ENCODE data around the gene SELENOO. TPM values are rescaled to one million over a fixed set of nuclear protein-coding genes. Genes with fewer than 3 reads are reported as not detected.

The SELENOO gene
- total RNA-seq, 1 experiment from 2014 or later: 21.9 TPM

GRCh38 chr22:50251477-50252081 is 50.8 kb downstream of the SELENOO start:
- ChIA-PET POLR2A (interaction anchor here (0.7 to 3.5 kb wide), 15 partner anchors 9 to 370 kb away, joined by 3 to 26 read pairs (median 5); partner anchors contain the start of genes DENND6B, MAPK11, MAPK12 and PLXNB2), CTCF (interaction anchor here (0.5 to 3.9 kb wide), 24 partner anchors 9 to 294 kb away, joined by 3 to 34 read pairs (median 5); partner anchors contain the start of genes KLHDC7B and MAPK11)
- no peak for TF ChIP-seq CTCF (IDR thresholded peaks at IDR 0.05; ENCODE audit: unreplicated experiment)
- H3K4me1 Mint-ChIP-seq (ENCODE audit: insufficient read depth, unreplicated experiment): no peaks in the 10 kb centered on the region
- no peak overlapping the region for H3K27ac Mint-ChIP-seq (ENCODE audit: low read depth, unreplicated experiment)
- peak overlapping the region; percentile 72 for H3K4me3 Mint-ChIP-seq (ENCODE audit: unreplicated experiment)
- intact Hi-C loops (cut with micrococcal nuclease): loop anchor here (1.0 to 5.0 kb wide), 3 partner anchors 91 to 371 kb away; no protein-coding TSS in a partner anchor
- H3K27me3 Mint-ChIP-seq (ENCODE audit: insufficient read depth, unreplicated experiment): no peaks in the 10 kb centered on the region
- H3K9me3 Mint-ChIP-seq (ENCODE audit: unreplicated experiment): no peaks in the 10 kb centered on the region
- BruUV-seq (replicated peaks): no TSS peak
- DNase-seq (ENCODE audit: unreplicated experiment): no peak
- peaks cover 21% of the 10 kb centered on the region for H3K36me3 Mint-ChIP-seq (ENCODE audit: insufficient read depth, unreplicated experiment)

GRCh38 chr22:50252082-50253045 is 51.6 kb downstream of the SELENOO start:
- Mint-ChIP-seq H3K36me3 (ENCODE audit: insufficient read depth, unreplicated experiment) (peaks cover 15% of the 10 kb centered on the region), H3K4me1 (ENCODE audit: insufficient read depth, unreplicated experiment) (no peaks in the 10 kb centered on the region), H3K9me3 (ENCODE audit: unreplicated experiment) (no peaks in the 10 kb centered on the region), H3K4me3 (ENCODE audit: unreplicated experiment) (peak overlapping the region; percentile 39), H3K27ac (ENCODE audit: low read depth, unreplicated experiment) (no peak overlapping the region), H3K27me3 (ENCODE audit: insufficient read depth, unreplicated experiment) (no peaks in the 10 kb centered on the region)
- CTCF ChIA-PET: interaction anchor here (0.5 to 3.9 kb wide), 33 partner anchors 9 to 369 kb away, joined by 3 to 34 read pairs (median 4); partner anchors contain the start of genes KLHDC7B, MAPK11 and MAPK12
- no TSS peak for BruUV-seq (replicated peaks)
- POLR2A ChIA-PET: interaction anchor here (0.6 to 3.5 kb wide), 8 partner anchors 9 to 132 kb away, joined by 3 to 26 read pairs (median 4); partner anchors contain the start of genes MAPK12 and PLXNB2
- peak; percentile 79 for DNase-seq (ENCODE audit: unreplicated experiment)
- peak; percentile 74 for TF ChIP-seq CTCF (IDR thresholded peaks at IDR 0.05; ENCODE audit: unreplicated experiment)
- intact Hi-C loops (cut with micrococcal nuclease): loop anchor here (1.0 to 5.0 kb wide), 3 partner anchors 90 to 370 kb away; no protein-coding TSS in a partner anchor

- no peak overlapping the region for H3K27ac Mint-ChIP-seq (ENCODE audit: low read depth, unreplicated experiment)
- ChIA-PET CTCF (interaction anchor here (0.6 to 3.9 kb wide), 22 partner anchors 8 to 368 kb away, joined by 3 to 34 read pairs (median 4); partner anchors contain the start of genes MAPK11 and MAPK12), POLR2A (interaction anchor here (0.6 to 3.5 kb wide), 6 partner anchors 8 to 131 kb away, joined by 3 to 26 read pairs (median 4); partner anchors contain the start of genes MAPK12 and PLXNB2)
- no peak for TF ChIP-seq CTCF (IDR thresholded peaks at IDR 0.05; ENCODE audit: unreplicated experiment)
- no peak overlapping the region for H3K4me3 Mint-ChIP-seq (ENCODE audit: unreplicated experiment)
- DNase-seq (ENCODE audit: unreplicated experiment): no peak
- no peaks in the 10 kb centered on the region for H3K9me3 Mint-ChIP-seq (ENCODE audit: unreplicated experiment)
- BruUV-seq (replicated peaks): no TSS peak
- peaks cover 10% of the 10 kb centered on the region for H3K36me3 Mint-ChIP-seq (ENCODE audit: insufficient read depth, unreplicated experiment)
- no peaks in the 10 kb centered on the region for H3K4me1 Mint-ChIP-seq (ENCODE audit: insufficient read depth, unreplicated experiment)
- intact Hi-C loops (cut with micrococcal nuclease): loop anchor here (5.0 kb wide), 2 partner anchors 244 to 369 kb away; no protein-coding TSS in a partner anchor
- H3K27me3 Mint-ChIP-seq (ENCODE audit: insufficient read depth, unreplicated experiment): no peaks in the 10 kb centered on the region
Observed at GRCh38 chr22:50253046-50253915, 52.5 kb downstream of the SELENOO start.
